Fibroblast of lung (primary cell): ENCODE measurements around the gene NUBPL.

Source experiments
- CTCF ChIP-seq, 2 donors: IDR thresholded peaks in 1 of 2; conservative IDR thresholded peaks in 1 of 2; 1 replicate in 1 of 2; 2 replicates in 1 of 2; pipeline ENCODE4 v1.5.1; 2011 to 2012; ENCODE audit warnings: low read length in 2 of 2, control low read depth in 1 of 2, inconsistent platforms in 1 of 2, low read depth in 1 of 2, mild to moderate bottlenecking in 1 of 2
- EZH2 ChIP-seq: IDR thresholded peaks from 2 replicates; pipeline ENCODE4 v1.5.1; 2012; ENCODE audit warnings: low read length, control low read depth, mild to moderate bottlenecking; ENCODE audit errors: missing control alignments

- TF ChIP-seq CTCF (conservative IDR thresholded peaks at IDR 0.05 in 1 of 2, IDR thresholded peaks at IDR 0.05 in 1 of 2; ENCODE audit: low read depth in 1 of 2, low read length in 2 of 2) (no peak), EZH2 (no peak)
These were observed 16.4 kb upstream of the NUBPL start for GRCh38 chr14:31544816-31545215.
